NCI-H2029 treated with DMSO at 0.1 percent for 48 hours (cell line): ENCODE results near the gene RRP8.

ENCODE experiments used
- DNase-seq: peaks from one replicate; lab custom pipeline; 2025; lab: John Stamatoyannopoulos, UW

RRP8 gene

GRCh38 chr11:6599881-6600390 lies 3.5 kb downstream of the RRP8 start:
- no peak for DNase-seq

- no peak for DNase-seq
Measured at GRCh38 chr11:6599449-6599848, 4.0 kb downstream of the RRP8 start.

GRCh38 chr11:6598555-6598954 lies 4.9 kb downstream of the RRP8 start:
- no peak for DNase-seq

- no peak for DNase-seq
Measured at GRCh38 chr11:6596239-6596877, 7.1 kb downstream of the RRP8 start.

GRCh38 chr11:6594142-6594768 lies 9.2 kb downstream of the RRP8 start:
- no peak for DNase-seq

GRCh38 chr11:6588018-6588417 lies 15.4 kb downstream of the RRP8 start:
- no peak for DNase-seq

GRCh38 chr11:6587360-6587953 lies 16.0 kb downstream of the RRP8 start:
- peak; percentile 52 for DNase-seq

GRCh38 chr11:6586434-6587359 lies 16.7 kb downstream of the RRP8 start:
- DNase-seq, result peak; percentile 15

- no peak for DNase-seq
Measured at GRCh38 chr11:6584528-6584927, 18.9 kb downstream of the RRP8 start.

GRCh38 chr11:6583584-6583983 lies 19.8 kb downstream of the RRP8 start:
- DNase-seq, result no peak

GRCh38 chr11:6579681-6580080 lies 23.7 kb downstream of the RRP8 start:
- no peak for DNase-seq

GRCh38 chr11:6578134-6578533 lies 25.3 kb downstream of the RRP8 start:
- no peak for DNase-seq

GRCh38 chr11:6576471-6577373 lies 26.7 kb downstream of the RRP8 start:
- peak; percentile 35 for DNase-seq

- DNase-seq, result no peak
Measured at GRCh38 chr11:6574816-6575715, 28.4 kb downstream of the RRP8 start.

- DNase-seq, result no peak
Measured at GRCh38 chr11:6572215-6572614, 31.2 kb downstream of the RRP8 start.

GRCh38 chr11:6571434-6572008 lies 31.9 kb downstream of the RRP8 start:
- no peak for DNase-seq

GRCh38 chr11:6570691-6571427 lies 32.6 kb downstream of the RRP8 start:
- no peak for DNase-seq

- DNase-seq, result no peak
Measured at GRCh38 chr11:6569706-6570105, 33.7 kb downstream of the RRP8 start.
